Naive B cell (primary cell): ENCODE results near the gene ST6GALNAC3. TPM values are rescaled to one million over a fixed set of nuclear protein-coding genes. Genes with fewer than 3 reads are reported as not detected.
A peak's percentile ranks its signal among the peaks of the same experiment; 100 is the strongest.

ENCODE experiments used
- ATAC-seq, 2 donors: fragments of 150-1000 bp; cut with Tn5 transposase; 2 replicates each; pipeline ENCODE4 v1.10.0; 2021; ENCODE audit warnings: low read depth in 2 of 2, mild to moderate bottlenecking in 2 of 2, moderate library complexity in 2 of 2
- DNase-seq: peaks from one replicate; pipeline ENCODE4 v3.0.0; 2022
- H3K27ac Mint-ChIP-seq, 6 donors: one replicate each; pipeline ENCODE4 v1.8.0; 2020 to 2022; ENCODE audit warnings: mild to moderate bottlenecking in 6 of 6, mixed read lengths in 6 of 6, moderate library complexity in 5 of 6, inconsistent platforms in 2 of 6
- H3K27me3 Mint-ChIP-seq, 3 donors: one replicate each; pipeline ENCODE4 v1.8.0; 2021 to 2022; ENCODE audit warnings: mixed read lengths in 3 of 3, mild to moderate bottlenecking in 1 of 3
- H3K36me3 Mint-ChIP-seq, 2 donors: one replicate each; pipeline ENCODE4 v1.8.0; 2020 to 2022; ENCODE audit warnings: mixed read lengths in 2 of 2, inconsistent platforms in 1 of 2, mild to moderate bottlenecking in 1 of 2
- H3K4me1 Mint-ChIP-seq, 3 donors: one replicate each; pipeline ENCODE4 v1.8.0; 2020 to 2022; ENCODE audit warnings: mixed read lengths in 3 of 3, inconsistent platforms in 1 of 3, mild to moderate bottlenecking in 1 of 3, moderate library complexity in 1 of 3
- H3K4me3 Mint-ChIP-seq, 8 donors: one replicate each; pipeline ENCODE4 v1.8.0; 2020 to 2022; ENCODE audit warnings: mild to moderate bottlenecking in 8 of 8, mixed read lengths in 8 of 8, moderate library complexity in 8 of 8, inconsistent platforms in 2 of 8
- H3K9me3 Mint-ChIP-seq, 7 donors: one replicate each; pipeline ENCODE4 v1.8.0; 2020 to 2022; ENCODE audit warnings: mixed read lengths in 7 of 7, mild to moderate bottlenecking in 5 of 7, inconsistent platforms in 2 of 7, moderate library complexity in 1 of 7
- polyA plus RNA-seq, 6 donors: library from polyadenylated mRNA; unstranded; fragments of 300-500 nt; fragmentation: Illumina TruSeq; gene quantifications; one replicate each; pipeline ENCODE4 v1.2.3, GENCODE V29; 2021; ENCODE audit warnings: low read depth in 6 of 6

ST6GALNAC3 gene
- polyA plus RNA-seq, 6 donors from 2014 or later = 3.8 to 12.9 (median 10.5) TPM

GRCh38 chr1:76141929-76142328, 67.4 kb downstream of the ST6GALNAC3 start:
- Mint-ChIP-seq H3K9me3 (no peaks in the 10 kb centered on the region), H3K27ac (peak overlapping the region in 1 of 6 donors; percentile 94), H3K4me3 (no peak overlapping the region), H3K4me1 (peaks cover 11 to 16% (median 15%) of the 10 kb centered on the region in 3 donors), H3K36me3 (no peaks in the 10 kb centered on the region), H3K27me3 (no peaks in the 10 kb centered on the region)
- ATAC-seq (no peak), DNase-seq (no peak)

- no peaks in the 10 kb centered on the region for H3K9me3 Mint-ChIP-seq
- peak overlapping the region in 1 of 6 donors; percentile 27 for H3K27ac Mint-ChIP-seq
- no peaks in the 10 kb centered on the region for H3K27me3 Mint-ChIP-seq
- H3K4me1 Mint-ChIP-seq = peaks cover 6 to 12% (median 9%) of the 10 kb centered on the region in 3 donors
- H3K4me3 Mint-ChIP-seq = no peak overlapping the region
- ATAC-seq (no peak), DNase-seq (no peak)
- H3K36me3 Mint-ChIP-seq = no peaks in the 10 kb centered on the region
Observed at GRCh38 chr1:76142771-76143540, 68.4 kb downstream of the ST6GALNAC3 start.

- peaks cover 6 to 9% (median 9%) of the 10 kb centered on the region in 3 donors for H3K4me1 Mint-ChIP-seq
- no peak for DNase-seq
- peak overlapping the region in 2 of 6 donors; percentile 2 to 30 for H3K27ac Mint-ChIP-seq
- no peaks in the 10 kb centered on the region for H3K27me3 Mint-ChIP-seq
- H3K36me3 Mint-ChIP-seq = no peaks in the 10 kb centered on the region
- H3K9me3 Mint-ChIP-seq = no peaks in the 10 kb centered on the region
- H3K4me3 Mint-ChIP-seq = no peak overlapping the region
- ATAC-seq = no peak
Observed at GRCh38 chr1:76144247-76144646, 69.7 kb downstream of the ST6GALNAC3 start.

GRCh38 chr1:76145332-76145731, 70.8 kb downstream of the ST6GALNAC3 start:
- H3K27ac Mint-ChIP-seq = no peak overlapping the region
- H3K36me3 Mint-ChIP-seq = no peaks in the 10 kb centered on the region
- no peak overlapping the region for H3K4me3 Mint-ChIP-seq
- DNase-seq (no peak), ATAC-seq (no peak)
- H3K9me3 Mint-ChIP-seq = no peaks in the 10 kb centered on the region
- H3K4me1 Mint-ChIP-seq = peaks cover 1 to 5% (median 2%) of the 10 kb centered on the region in 3 donors
- H3K27me3 Mint-ChIP-seq = no peaks in the 10 kb centered on the region

GRCh38 chr1:76146184-76146583, 71.6 kb downstream of the ST6GALNAC3 start:
- Mint-ChIP-seq H3K27ac (peak overlapping the region in 1 of 6 donors; percentile 22), H3K9me3 (no peaks in the 10 kb centered on the region), H3K27me3 (no peaks in the 10 kb centered on the region), H3K36me3 (no peaks in the 10 kb centered on the region), H3K4me3 (no peak overlapping the region), H3K4me1 (peaks cover 0 to 3% (median 0%) of the 10 kb centered on the region in 3 donors)
- no peak for DNase-seq
- no peak for ATAC-seq

- H3K27ac Mint-ChIP-seq = peak overlapping the region in 2 of 6 donors; percentile 0 to 92
- no peaks in the 10 kb centered on the region for H3K27me3 Mint-ChIP-seq
- ATAC-seq (no peak), DNase-seq (no peak)
- H3K4me1 Mint-ChIP-seq = peaks cover 0 to 3% (median 0%) of the 10 kb centered on the region in 3 donors
- H3K9me3 Mint-ChIP-seq = no peaks in the 10 kb centered on the region
- no peak overlapping the region for H3K4me3 Mint-ChIP-seq
- H3K36me3 Mint-ChIP-seq = no peaks in the 10 kb centered on the region
Observed at GRCh38 chr1:76147917-76148316, 73.4 kb downstream of the ST6GALNAC3 start.

- Mint-ChIP-seq H3K4me1 (peaks cover 0 to 3% (median 0%) of the 10 kb centered on the region in 3 donors), H3K9me3 (no peaks in the 10 kb centered on the region), H3K4me3 (no peak overlapping the region), H3K36me3 (no peaks in the 10 kb centered on the region), H3K27me3 (no peaks in the 10 kb centered on the region), H3K27ac (peak overlapping the region in 1 of 6 donors; percentile 54)
- no peak for ATAC-seq
- DNase-seq = no peak
Observed at GRCh38 chr1:76148460-76148859, 73.9 kb downstream of the ST6GALNAC3 start.

GRCh38 chr1:76153841-76154205, 79.3 kb downstream of the ST6GALNAC3 start:
- ATAC-seq (no peak), DNase-seq (no peak)
- no peaks in the 10 kb centered on the region for H3K9me3 Mint-ChIP-seq
- peak overlapping the region in 5 of 8 donors; percentile 80 to 95 (median 89) for H3K4me3 Mint-ChIP-seq
- peak overlapping the region in 2 of 6 donors; percentile 81 to 95 for H3K27ac Mint-ChIP-seq
- no peaks in the 10 kb centered on the region for H3K36me3 Mint-ChIP-seq
- peaks cover 9 to 17% (median 17%) of the 10 kb centered on the region in 3 donors for H3K4me1 Mint-ChIP-seq
- H3K27me3 Mint-ChIP-seq = no peaks in the 10 kb centered on the region

- DNase-seq (peak; percentile 67), ATAC-seq (peak; percentile 88 to 91)
- no peaks in the 10 kb centered on the region for H3K27me3 Mint-ChIP-seq
- H3K27ac Mint-ChIP-seq = peak overlapping the region; percentile 8 to 95 (median 77)
- H3K36me3 Mint-ChIP-seq = no peaks in the 10 kb centered on the region
- no peaks in the 10 kb centered on the region for H3K9me3 Mint-ChIP-seq
- H3K4me3 Mint-ChIP-seq = peak overlapping the region; percentile 80 to 95 (median 90)
- H3K4me1 Mint-ChIP-seq = peaks cover 9 to 20% (median 17%) of the 10 kb centered on the region in 3 donors
Observed at GRCh38 chr1:76154206-76154956, 79.8 kb downstream of the ST6GALNAC3 start.

GRCh38 chr1:76156987-76157386, 82.4 kb downstream of the ST6GALNAC3 start:
- DNase-seq (no peak), ATAC-seq (no peak)
- no peaks in the 10 kb centered on the region for H3K27me3 Mint-ChIP-seq
- no peaks in the 10 kb centered on the region for H3K36me3 Mint-ChIP-seq
- H3K9me3 Mint-ChIP-seq = no peaks in the 10 kb centered on the region
- H3K27ac Mint-ChIP-seq = peak overlapping the region in 1 of 6 donors; percentile 19
- H3K4me1 Mint-ChIP-seq = peaks cover 13 to 22% (median 20%) of the 10 kb centered on the region in 3 donors
- H3K4me3 Mint-ChIP-seq = no peak overlapping the region

- Mint-ChIP-seq H3K36me3 (no peaks in the 10 kb centered on the region), H3K27ac (peak overlapping the region in 1 of 6 donors; percentile 42), H3K4me3 (no peak overlapping the region), H3K27me3 (no peaks in the 10 kb centered on the region), H3K9me3 (no peaks in the 10 kb centered on the region), H3K4me1 (peaks cover 20 to 31% (median 25%) of the 10 kb centered on the region in 3 donors)
- no peak for DNase-seq
- no peak for ATAC-seq
Observed at GRCh38 chr1:76158126-76158525, 83.6 kb downstream of the ST6GALNAC3 start.

- Mint-ChIP-seq H3K27me3 (no peaks in the 10 kb centered on the region), H3K27ac (no peak overlapping the region), H3K4me1 (peaks cover 8 to 22% (median 16%) of the 10 kb centered on the region in 3 donors), H3K9me3 (peaks cover 0 to 5% (median 3%) of the 10 kb centered on the region in 7 donors), H3K4me3 (no peak overlapping the region), H3K36me3 (no peaks in the 10 kb centered on the region)
- ATAC-seq = no peak
- no peak for DNase-seq
Observed at GRCh38 chr1:76160225-76160624, 85.7 kb downstream of the ST6GALNAC3 start.

- ATAC-seq = no peak
- Mint-ChIP-seq H3K4me1 (peaks cover 8 to 22% (median 20%) of the 10 kb centered on the region in 3 donors), H3K4me3 (no peak overlapping the region), H3K9me3 (peaks cover 0 to 18% (median 10%) of the 10 kb centered on the region in 7 donors), H3K27me3 (no peaks in the 10 kb centered on the region), H3K36me3 (peaks cover 7 to 8% of the 10 kb centered on the region in 2 donors), H3K27ac (peak overlapping the region in 1 of 6 donors; percentile 5)
- DNase-seq = no peak
Observed at GRCh38 chr1:76161451-76161850, 86.9 kb downstream of the ST6GALNAC3 start.
